HCT116 (cell line): ENCODE results near the gene PRRT1B. TPM values are rescaled to one million over a fixed set of nuclear protein-coding genes. Genes with fewer than 3 reads are reported as not detected.

Experiments
- ATAC-seq: fragments of 200-7000 bp; cut with Tn5 transposase; 2 replicates; pipeline ENCODE4 v1.9.1; 2020; ENCODE audit warnings: mild to moderate bottlenecking, moderate library complexity
- BruUV-seq: library from RNA; stranded (reverse); fragments of 400-500 nt; replicated peaks from 2 replicates; lab custom pipeline; 2021; lab: Mats Ljungman, UMichigan
- CTCF ChIA-PET: fragments of 300-600 bp; sonication (Branson Sonifier 250); formaldehyde crosslinking; loops from one replicate; lab custom pipeline; 2021; ENCODE audit warnings: antibody characterized with exemption; lab: Charles Lee
- POLR2A ChIA-PET: fragments of 300-600, 350-600 bp; sonication (Branson Sonifier 250); formaldehyde crosslinking; loops from one replicate; lab custom pipeline; 2021; ENCODE audit warnings: antibody characterized with exemption; lab: Charles Lee
- RAD21 ChIA-PET, 2 experiments: fragments of 300-600 bp; sonication (Branson Sonifier 250); formaldehyde crosslinking; loops; one replicate each; lab custom pipeline; 2023; ENCODE audit warnings: low total read pairs in 2 of 2; ENCODE audit not compliant: uncharacterized antibody in 2 of 2, unreplicated experiment in 2 of 2, low non-redundant PET in 1 of 2; lab: Charles Lee
- DNase-seq: peaks from one replicate; pipeline ENCODE4 v3.0.0-alpha.2; 2010; ENCODE audit warnings: low read depth, low spot score
- H2AFZ ChIP-seq: fragments of 200-600 bp; shearing (Covaris generic), sonication (generic); 2 replicates; pipeline ENCODE4 v1.6.1; 2017; ENCODE audit warnings: low read depth, mixed run types, mixed read lengths, antibody characterized with exemption, low read length; ENCODE audit not compliant: poor library complexity, severe bottlenecking
- H3K27ac ChIP-seq: 2 replicates; pipeline ENCODE4 v1.5.1; 2012; ENCODE audit warnings: low read depth, low read length
- H3K27me3 ChIP-seq: fragments of 200-600 bp; sonication (generic); 2 replicates; pipeline ENCODE4 v1.6.1; 2016; ENCODE audit warnings: mixed run types, low read length, mixed read lengths; ENCODE audit not compliant: insufficient read depth
- H3K36me3 ChIP-seq, 2 experiments: fragments of 200-500 bp in 1 of 2; fragments of 200-600 bp in 1 of 2; sonication (Bioruptor generic) in 1 of 2; sonication (generic) in 1 of 2; 2 replicates each; pipeline versions ENCODE4 v1.5.1 to v1.6.1; 2014 to 2016; ENCODE audit warnings: low read length in 2 of 2, inconsistent platforms in 1 of 2, mixed read lengths in 1 of 2, mixed run types in 1 of 2; ENCODE audit not compliant: insufficient read depth in 2 of 2, control insufficient read depth in 1 of 2
- H3K4me1 ChIP-seq, 2 experiments: fragments of 200-600 bp in 1 of 2; sonication (generic) in 1 of 2; 2 replicates each; pipeline versions ENCODE4 v1.5.1 to v1.6.1; 2012 to 2017; ENCODE audit warnings: low read length in 2 of 2, inconsistent platforms in 1 of 2, mild to moderate bottlenecking in 1 of 2, mixed read lengths in 1 of 2, mixed run types in 1 of 2, moderate library complexity in 1 of 2; ENCODE audit not compliant: insufficient read depth in 2 of 2, control insufficient read depth in 1 of 2
- H3K4me2 ChIP-seq: fragments of 200-600 bp; sonication (generic); 2 replicates; pipeline ENCODE4 v1.6.1; 2017; ENCODE audit warnings: mixed run types, low read length, mixed read lengths
- H3K4me3 ChIP-seq, 2 experiments: fragments of 200-600 bp in 1 of 2; sonication (generic) in 1 of 2; replicated peaks in 1 of 2; 2 replicates each; pipeline ENCODE4 v1.5.1; 2011 to 2016; ENCODE audit warnings: low read length in 2 of 2, control low read depth in 1 of 2, low read depth in 1 of 2, mild to moderate bottlenecking in 1 of 2, mixed read lengths in 1 of 2, mixed run types in 1 of 2
- H3K79me2 ChIP-seq: fragments of 200-600 bp; sonication (generic); 2 replicates; pipeline ENCODE4 v1.6.1; 2017; ENCODE audit warnings: mild to moderate bottlenecking, mixed run types, low read length, moderate library complexity, mixed read lengths; ENCODE audit not compliant: insufficient read depth
- H3K9ac ChIP-seq: fragments of 200-600 bp; sonication (generic); 2 replicates; pipeline ENCODE4 v1.6.1; 2016; ENCODE audit warnings: low read length, mixed read lengths
- H3K9me2 ChIP-seq: fragments of 200-600 bp; sonication (generic), shearing (Covaris generic); 2 replicates; pipeline ENCODE4 v1.6.1; 2017; ENCODE audit warnings: mixed run types, mild to moderate bottlenecking, moderate library complexity; ENCODE audit not compliant: insufficient read depth
- H3K9me3 ChIP-seq, 2 experiments: fragments of 200-500 bp in 1 of 2; fragments of 200-600 bp in 1 of 2; sonication (Bioruptor generic) in 1 of 2; sonication (generic) in 1 of 2; 2 replicates each; pipeline ENCODE4 v1.6.1; 2014 to 2017; ENCODE audit warnings: low read length in 2 of 2, mixed read lengths in 2 of 2, inconsistent platforms in 1 of 2, low read depth in 1 of 2, mild to moderate bottlenecking in 1 of 2, mixed run types in 1 of 2, moderate library complexity in 1 of 2; ENCODE audit not compliant: control insufficient read depth in 1 of 2, insufficient read depth in 1 of 2
- H4K20me1 ChIP-seq: fragments of 200-600 bp; sonication (generic), shearing (Covaris generic); 2 replicates; pipeline ENCODE4 v1.6.1; 2017; ENCODE audit warnings: mixed run types, mild to moderate bottlenecking, moderate library complexity; ENCODE audit not compliant: insufficient read depth
- CEBPB ChIP-seq: IDR thresholded peaks from 2 replicates; pipeline ENCODE4 v1.6.1; 2012; ENCODE audit warnings: low read depth
- EGR1 ChIP-seq: IDR thresholded peaks from 2 replicates; pipeline ENCODE4 v1.6.1; 2012; ENCODE audit warnings: low read depth
- EZH2 ChIP-seq: fragments of 200-600 bp; sonication (generic); IDR thresholded peaks from 2 replicates; pipeline ENCODE4 v1.6.1; 2017; ENCODE audit warnings: antibody characterized with exemption, mixed run types
- EZH2phosphoT487 ChIP-seq: fragments of 200-600 bp; IDR thresholded peaks from 2 replicates; pipeline ENCODE4 v1.6.1; 2018; ENCODE audit warnings: antibody characterized with exemption, borderline replicate concordance
- FOSL1 ChIP-seq: IDR thresholded peaks from 2 replicates; pipeline ENCODE4 v1.6.1; 2012; ENCODE audit warnings: low read depth
- POLR2A ChIP-seq: IDR thresholded peaks from 2 replicates; pipeline ENCODE4 v1.7.0; 2011; ENCODE audit warnings: borderline replicate concordance; ENCODE audit not compliant: insufficient read depth, insufficient read length; ENCODE audit errors: extremely low read depth
- RAD21 ChIP-seq: IDR thresholded peaks from 2 replicates; pipeline ENCODE4 v1.6.1; 2012; ENCODE audit warnings: low read depth, mild to moderate bottlenecking
- REST ChIP-seq: IDR thresholded peaks from 2 replicates; pipeline ENCODE4 v1.6.1; 2012; ENCODE audit warnings: low read depth
- SIN3A ChIP-seq: IDR thresholded peaks from 2 replicates; pipeline ENCODE4 v1.6.1; 2012; ENCODE audit warnings: low read depth
- ZFX ChIP-seq: fragments of 450-650 bp; IDR thresholded peaks from 2 replicates; pipeline ENCODE4 v1.6.1; 2017
- ZNF274 ChIP-seq: fragments of 200-500 bp; sonication (Bioruptor generic); IDR thresholded peaks from 2 replicates; pipeline ENCODE4 v1.6.1; 2014; ENCODE audit warnings: mild to moderate bottlenecking, low read depth, low read length, inconsistent platforms
- intact Hi-C: fragments of 100-400 bp; cut with micrococcal nuclease; formaldehyde crosslinking; loops from 2 replicates; pipeline ENCODE4 v1.10.0; 2022
- total RNA-seq: library from RNA; stranded (reverse); gene quantifications from one replicate; pipeline ENCODE4 v1.2.1, GENCODE V29; 2021; ENCODE audit not compliant: unreplicated experiment
- TF ChIP-seq, protein P1 (sequence below): IDR thresholded peaks from 2 replicates; pipeline ENCODE4 v1.6.1; 2012

The PRRT1B gene
- total RNA-seq, 1 experiment from 2014 or later = not detected

DNA sequence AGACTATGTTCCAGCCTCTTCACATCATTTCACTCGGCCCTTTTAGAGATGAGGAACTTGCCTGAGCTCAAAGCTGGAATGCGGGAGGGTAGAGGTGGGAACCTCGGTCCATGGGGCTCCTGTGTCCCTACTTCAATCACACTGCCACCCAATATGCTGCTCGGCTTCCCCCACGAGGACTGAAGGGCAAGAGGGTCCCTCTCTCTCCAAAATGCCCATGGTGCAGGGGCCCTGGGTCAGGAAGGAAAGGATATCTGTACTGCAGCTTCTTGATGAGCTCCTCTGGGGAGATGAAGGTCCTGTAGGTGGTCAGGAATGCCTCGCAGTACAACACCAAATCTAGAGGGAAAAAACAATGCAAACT lies 46.5 kb downstream of the PRRT1B start:
- ATAC-seq (no peak), DNase-seq (no peak)
- Histone ChIP-seq H2AFZ (no peak overlapping the region), H3K4me2 (no peak overlapping the region), H3K9me3 (no peaks in the 10 kb centered on the region), H3K9ac (no peak overlapping the region), H3K4me3 (no peak overlapping the region), H3K9me2 (no peaks in the 10 kb centered on the region), H4K20me1 (no peaks in the 10 kb centered on the region), H3K27ac (no peak overlapping the region), H3K27me3 (no peaks in the 10 kb centered on the region), H3K4me1 (no peaks in the 10 kb centered on the region), H3K36me3 (no peaks in the 10 kb centered on the region), H3K79me2 (no peaks in the 10 kb centered on the region)
- RAD21 ChIA-PET = no interaction called here
- POLR2A ChIA-PET = no interaction called here
- BruUV-seq = no TSS peak
- intact Hi-C loops = loop anchor here (1.0 kb wide), 2 partner anchors 148 to 155 kb away; partner anchors contain the start of gene RAPGEF1
- TF ChIP-seq, protein P1, sequence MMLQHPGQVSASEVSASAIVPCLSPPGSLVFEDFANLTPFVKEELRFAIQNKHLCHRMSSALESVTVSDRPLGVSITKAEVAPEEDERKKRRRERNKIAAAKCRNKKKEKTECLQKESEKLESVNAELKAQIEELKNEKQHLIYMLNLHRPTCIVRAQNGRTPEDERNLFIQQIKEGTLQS = no peak
- TF ChIP-seq CEBPB (no peak), REST (no peak), RAD21 (no peak), ZNF274 (no peak), FOSL1 (no peak), EGR1 (no peak), EZH2phosphoT487 (no peak), ZFX (no peak), EZH2 (no peak), POLR2A (no peak), SIN3A (no peak)
- CTCF ChIA-PET = interaction anchor here (0.6 to 1.3 kb wide), 11 partner anchors 10 to 174 kb away, joined by 3 to 9 read pairs (median 4); no protein-coding TSS in a partner anchor
